ENCODE measurements around the gene EPHB2. TPM values are rescaled to one million over a fixed set of nuclear protein-coding genes. Genes with fewer than 3 reads are reported as not detected.

Gene EPHB2
- total RNA-seq, 2 donors from 2014 or later: 11.4 to 17.4 TPM

- intact Hi-C loops (cut with DNase I): no loop called here
- DNase-seq (ENCODE audit: low spot score): no peak
These were observed 2.0 kb downstream of the EPHB2 start for GRCh38 chr1:22712502-22713271.

- no peak for DNase-seq (ENCODE audit: low spot score)
- intact Hi-C loops (cut with DNase I): no loop called here
These were observed 3.8 kb downstream of the EPHB2 start for GRCh38 chr1:22714455-22714854.

GRCh38 chr1:22717037-22717760, 6.6 kb downstream of the EPHB2 start:
- intact Hi-C loops (cut with DNase I): no loop called here
- no peak for DNase-seq (ENCODE audit: low spot score)

- intact Hi-C loops (cut with DNase I): no loop called here
- DNase-seq (ENCODE audit: low spot score): no peak
These were observed 10.7 kb downstream of the EPHB2 start for GRCh38 chr1:22721122-22721873.

- intact Hi-C loops (cut with DNase I): no loop called here
- DNase-seq (ENCODE audit: low spot score): no peak
These were observed 12.4 kb downstream of the EPHB2 start for GRCh38 chr1:22722901-22723550.

GRCh38 chr1:22727873-22728272, 17.2 kb downstream of the EPHB2 start:
- intact Hi-C loops (cut with DNase I): no loop called here
- no peak for DNase-seq (ENCODE audit: low spot score)

- no peak for DNase-seq (ENCODE audit: low spot score)
- intact Hi-C loops (cut with DNase I): no loop called here
These were observed 18.2 kb downstream of the EPHB2 start for GRCh38 chr1:22728751-22729399.

- intact Hi-C loops (cut with DNase I): no loop called here
- no peak for DNase-seq (ENCODE audit: low spot score)
These were observed 18.7 kb downstream of the EPHB2 start for GRCh38 chr1:22729400-22729773.

GRCh38 chr1:22729912-22730311, 19.3 kb downstream of the EPHB2 start:
- intact Hi-C loops (cut with DNase I): no loop called here

GRCh38 chr1:22731924-22732720, 21.5 kb downstream of the EPHB2 start:
- intact Hi-C loops (cut with DNase I): no loop called here
- DNase-seq (ENCODE audit: low spot score): no peak

More at GRCh38 chr1:22729912-22730311, 19.3 kb downstream of the EPHB2 start:
- DNase-seq (ENCODE audit: low spot score): no peak

GRCh38 chr1:22733643-22734042, 23.0 kb downstream of the EPHB2 start:
- intact Hi-C loops (cut with DNase I): no loop called here
- no peak for DNase-seq (ENCODE audit: low spot score)

GRCh38 chr1:22736501-22737080, 26.0 kb downstream of the EPHB2 start:
- no peak for DNase-seq (ENCODE audit: low spot score)
- intact Hi-C loops (cut with DNase I): no loop called here

GRCh38 chr1:22737374-22738068, 26.9 kb downstream of the EPHB2 start:
- intact Hi-C loops (cut with DNase I): no loop called here
- DNase-seq (ENCODE audit: low spot score): no peak

GRCh38 chr1:22738069-22738435, 27.4 kb downstream of the EPHB2 start:
- no peak for DNase-seq (ENCODE audit: low spot score)
- intact Hi-C loops (cut with DNase I): no loop called here

GRCh38 chr1:22738522-22738921, 27.9 kb downstream of the EPHB2 start:
- DNase-seq (ENCODE audit: low spot score): no peak
- intact Hi-C loops (cut with DNase I): no loop called here

- intact Hi-C loops (cut with DNase I): no loop called here
- peak; percentile 92 for DNase-seq (ENCODE audit: low spot score)
These were observed 29.2 kb downstream of the EPHB2 start for GRCh38 chr1:22739648-22740385.

- intact Hi-C loops (cut with DNase I): no loop called here
- no peak for DNase-seq (ENCODE audit: low spot score)
These were observed 30.5 kb downstream of the EPHB2 start for GRCh38 chr1:22741118-22741517.

Measured in posterior vena cava (tissue), 2 donors.